Osteocyte (in vitro differentiated cells): Measurements from ENCODE around the gene GIT2. TPM values are rescaled to one million over a fixed set of nuclear protein-coding genes. Genes with fewer than 3 reads are reported as not detected.
A peak's percentile ranks its signal among the peaks of the same experiment; 100 is the strongest.

Experiments
- DNase-seq: peaks from one replicate; pipeline ENCODE4 v3.0.0; 2021; ENCODE audit warnings: mixed read lengths; ENCODE audit not compliant: unreplicated experiment; ENCODE audit errors: extremely low spot score
- H3K27ac Mint-ChIP-seq: one replicate; pipeline ENCODE4 v1.8.0; 2021; ENCODE audit warnings: mild to moderate bottlenecking, mixed read lengths; ENCODE audit not compliant: unreplicated experiment
- H3K27me3 Mint-ChIP-seq: one replicate; pipeline ENCODE4 v1.8.0; 2021; ENCODE audit warnings: mixed read lengths; ENCODE audit not compliant: unreplicated experiment
- H3K36me3 Mint-ChIP-seq: one replicate; pipeline ENCODE4 v1.8.0; 2021; ENCODE audit warnings: mixed read lengths; ENCODE audit not compliant: unreplicated experiment
- H3K4me1 Mint-ChIP-seq: one replicate; pipeline ENCODE4 v1.8.0; 2021; ENCODE audit warnings: mixed read lengths; ENCODE audit not compliant: unreplicated experiment
- H3K4me3 Mint-ChIP-seq: one replicate; pipeline ENCODE4 v1.8.0; 2021; ENCODE audit warnings: mild to moderate bottlenecking, moderate library complexity, mixed read lengths; ENCODE audit not compliant: unreplicated experiment
- H3K9me3 Mint-ChIP-seq: one replicate; pipeline ENCODE4 v1.8.0; 2021; ENCODE audit warnings: mixed read lengths; ENCODE audit not compliant: unreplicated experiment
- CTCF ChIP-seq: fragments of 200-600 bp; sonication (generic); IDR thresholded peaks from 2 replicates; pipeline ENCODE4 v1.5.0; 2021; ENCODE audit warnings: antibody characterized with exemption, mild to moderate bottlenecking, moderate library complexity
- total RNA-seq: library from RNA; stranded (reverse); gene quantifications from 2 replicates; pipeline ENCODE4 v1.2.1, GENCODE V29; 2021

GIT2 gene
- total RNA-seq, 1 donor from 2014 or later = 49.6 TPM

GRCh38 chr12:109888179-109889020 is 107.8 kb downstream of the GIT2 start:
- Mint-ChIP-seq H3K27me3 (no peaks in the 10 kb centered on the region), H3K27ac (peak overlapping the region; percentile 54), H3K36me3 (no peaks in the 10 kb centered on the region), H3K4me3 (no peak overlapping the region), H3K9me3 (no peaks in the 10 kb centered on the region), H3K4me1 (peaks cover 20% of the 10 kb centered on the region)
- no peak for DNase-seq
- no peak for TF ChIP-seq CTCF

- Mint-ChIP-seq H3K4me1 (peaks cover 27% of the 10 kb centered on the region), H3K9me3 (no peaks in the 10 kb centered on the region), H3K36me3 (no peaks in the 10 kb centered on the region), H3K4me3 (no peak overlapping the region), H3K27ac (no peak overlapping the region), H3K27me3 (no peaks in the 10 kb centered on the region)
- no peak for TF ChIP-seq CTCF
- no peak for DNase-seq
These were observed 110.6 kb downstream of the GIT2 start for GRCh38 chr12:109885616-109886015.

- Mint-ChIP-seq H3K36me3 (no peaks in the 10 kb centered on the region), H3K4me3 (no peak overlapping the region), H3K27me3 (no peaks in the 10 kb centered on the region), H3K4me1 (peaks cover 26% of the 10 kb centered on the region), H3K27ac (no peak overlapping the region), H3K9me3 (no peaks in the 10 kb centered on the region)
- no peak for DNase-seq
- no peak for TF ChIP-seq CTCF
These were observed 112.7 kb downstream of the GIT2 start for GRCh38 chr12:109883461-109883860.

GRCh38 chr12:109881752-109882151 is 114.4 kb downstream of the GIT2 start:
- H3K9me3 Mint-ChIP-seq = no peaks in the 10 kb centered on the region
- H3K36me3 Mint-ChIP-seq = no peaks in the 10 kb centered on the region
- no peak overlapping the region for H3K27ac Mint-ChIP-seq
- peak overlapping the region; percentile 85 for H3K4me3 Mint-ChIP-seq
- no peaks in the 10 kb centered on the region for H3K27me3 Mint-ChIP-seq
- TF ChIP-seq CTCF = no peak
- H3K4me1 Mint-ChIP-seq = peaks cover 35% of the 10 kb centered on the region
- no peak for DNase-seq

GRCh38 chr12:109880938-109881337 is 115.2 kb downstream of the GIT2 start:
- Mint-ChIP-seq H3K4me1 (peaks cover 35% of the 10 kb centered on the region), H3K27ac (peak overlapping the region; percentile 32), H3K36me3 (peaks cover 1% of the 10 kb centered on the region), H3K4me3 (peak overlapping the region; percentile 85), H3K9me3 (no peaks in the 10 kb centered on the region), H3K27me3 (no peaks in the 10 kb centered on the region)
- TF ChIP-seq CTCF = no peak
- DNase-seq = no peak
